Naive thymus-derived CD4-positive, alpha-beta T cell (primary cell): Measurements from ENCODE around the gene KDM4B. TPM values are rescaled to one million over a fixed set of nuclear protein-coding genes. Genes with fewer than 3 reads are reported as not detected.

Experiments
- ATAC-seq: fragments of 150-1000 bp; cut with Tn5 transposase; 2 replicates; pipeline ENCODE4 v1.10.0; 2021; ENCODE audit warnings: mild to moderate bottlenecking, moderate library complexity
- CTCF ChIA-PET: fragments of 350-600 bp; sonication (Branson Sonifier 250); formaldehyde crosslinking; loops from one replicate; lab custom pipeline; 2021; ENCODE audit warnings: antibody characterized with exemption; lab: Charles Lee
- POLR2A ChIA-PET: fragments of 350-600 bp; sonication (Branson Sonifier 250); formaldehyde crosslinking; loops from one replicate; lab custom pipeline; 2021; ENCODE audit warnings: antibody characterized with exemption, inconsistent platforms; lab: Charles Lee
- DNase-seq, 9 donors: peaks; one replicate each; pipeline versions ENCODE4 v3.0.0 to v3.0.0-alpha.2; 2020 to 2022; ENCODE audit warnings: mixed read lengths in 1 of 9
- H3K27ac ChIP-seq: one replicate; pipeline ENCODE4 v1.7.0; 2013; ENCODE audit warnings: mild to moderate bottlenecking, low read depth, low read length, moderate library complexity
- H3K27me3 ChIP-seq, 2 donors: one replicate each; pipeline ENCODE4 v1.7.0; 2013; ENCODE audit warnings: low read length in 2 of 2, mild to moderate bottlenecking in 2 of 2, moderate library complexity in 2 of 2; ENCODE audit not compliant: control insufficient read depth in 2 of 2, insufficient read depth in 2 of 2
- H3K36me3 ChIP-seq, 3 experiments: 1 replicate in 2 of 3; 2 replicates in 1 of 3; pipeline ENCODE4 v1.7.0; 2013; ENCODE audit warnings: low read length in 3 of 3, mild to moderate bottlenecking in 3 of 3, moderate library complexity in 1 of 3; ENCODE audit not compliant: insufficient read depth in 3 of 3, control insufficient read depth in 2 of 3
- H3K4me1 ChIP-seq, 2 donors: one replicate each; pipeline ENCODE4 v1.7.0; 2013; ENCODE audit warnings: low read length in 2 of 2, mild to moderate bottlenecking in 2 of 2, moderate library complexity in 1 of 2; ENCODE audit not compliant: control insufficient read depth in 2 of 2, insufficient read depth in 2 of 2
- H3K4me3 ChIP-seq: 2 replicates; pipeline ENCODE4 v1.7.0; 2013; ENCODE audit warnings: mild to moderate bottlenecking, low read length
- H3K9me3 ChIP-seq, 3 experiments: 1 replicate in 2 of 3; 2 replicates in 1 of 3; pipeline ENCODE4 v1.7.0; 2013; ENCODE audit warnings: low read length in 3 of 3; ENCODE audit not compliant: control insufficient read depth in 2 of 3
- H3K27ac Mint-ChIP-seq, 9 donors: one replicate each; pipeline ENCODE4 v1.8.0; 2020 to 2022; ENCODE audit warnings: mixed read lengths in 9 of 9, mild to moderate bottlenecking in 8 of 9, moderate library complexity in 5 of 9, inconsistent platforms in 2 of 9
- H3K27me3 Mint-ChIP-seq, 5 donors: one replicate each; pipeline ENCODE4 v1.8.0; 2021 to 2022; ENCODE audit warnings: mixed read lengths in 5 of 5, mild to moderate bottlenecking in 1 of 5
- H3K36me3 Mint-ChIP-seq, 5 donors: one replicate each; pipeline ENCODE4 v1.8.0; 2020 to 2022; ENCODE audit warnings: mixed read lengths in 5 of 5, mild to moderate bottlenecking in 3 of 5, inconsistent platforms in 1 of 5
- H3K4me1 Mint-ChIP-seq, 7 donors: one replicate each; pipeline ENCODE4 v1.8.0; 2020 to 2022; ENCODE audit warnings: mixed read lengths in 7 of 7, mild to moderate bottlenecking in 3 of 7, inconsistent platforms in 1 of 7
- H3K4me3 Mint-ChIP-seq, 10 donors: one replicate each; pipeline ENCODE4 v1.8.0; 2020 to 2022; ENCODE audit warnings: mild to moderate bottlenecking in 10 of 10, mixed read lengths in 10 of 10, moderate library complexity in 6 of 10, inconsistent platforms in 2 of 10
- H3K9me3 Mint-ChIP-seq, 11 donors: one replicate each; pipeline ENCODE4 v1.8.0; 2020 to 2022; ENCODE audit warnings: mixed read lengths in 11 of 11, mild to moderate bottlenecking in 4 of 11, inconsistent platforms in 1 of 11, moderate library complexity in 1 of 11
- intact Hi-C, 2 donors: fragments of 100-400 bp; cut with micrococcal nuclease; formaldehyde crosslinking; loops; one replicate each; pipeline ENCODE4 v1.15.1; 2023
- polyA plus RNA-seq, 2 donors: library from polyadenylated mRNA; unstranded; fragments of 300-500 nt; fragmentation: Illumina TruSeq; gene quantifications; one replicate each; pipeline ENCODE4 v1.2.3, GENCODE V29; 2021
- total RNA-seq, 6 experiments: library from RNA in 5 of 6; stranded (reverse) in 5 of 6; gene quantifications; 1 replicate in 5 of 6; 2 replicates in 1 of 6; pipeline ENCODE4 v1.2.3 and lab custom pipeline; 2021 to 2026

KDM4B gene
- total and polyA plus RNA-seq, 7 experiments from 2014 or later: 8.1 to 78.0 (median 46.7) TPM

- H3K4me3 Mint-ChIP-seq: no peak overlapping the region
- intact Hi-C loops: no loop called here
Observed at GRCh38 chr19:4980838-4981680, 12.1 kb downstream of the KDM4B start.

GRCh38 chr19:4981681-4981958 lies 12.7 kb downstream of the KDM4B start:
- peaks cover 0 to 26% (median 0%) of the 10 kb centered on the region in 3 experiments for H3K36me3 ChIP-seq
- intact Hi-C loops: no loop called here
- ChIA-PET CTCF (no interaction called here), POLR2A (no interaction called here)
- H3K4me1 Mint-ChIP-seq: peaks cover 8 to 38% (median 33%) of the 10 kb centered on the region in 7 donors
- no peaks in the 10 kb centered on the region for H3K9me3 ChIP-seq
- H3K4me3 ChIP-seq: no peak overlapping the region
- H3K4me1 ChIP-seq: no peaks in the 10 kb centered on the region
- no peak overlapping the region for H3K4me3 Mint-ChIP-seq
- peak overlapping the region in 1 of 9 donors; percentile 2 for H3K27ac Mint-ChIP-seq
- H3K27me3 Mint-ChIP-seq: no peaks in the 10 kb centered on the region
- no peak overlapping the region for H3K27ac ChIP-seq
- no peaks in the 10 kb centered on the region for H3K27me3 ChIP-seq
- no peaks in the 10 kb centered on the region for H3K9me3 Mint-ChIP-seq
- H3K36me3 Mint-ChIP-seq: peaks cover 0 to 6% (median 3%) of the 10 kb centered on the region in 5 donors
- ATAC-seq (peak; percentile 23), DNase-seq (no peak)

More at GRCh38 chr19:4980838-4981680, 12.1 kb downstream of the KDM4B start:
- Mint-ChIP-seq H3K27ac (peak overlapping the region in 2 of 9 donors; percentile 28 to 67), H3K27me3 (no peaks in the 10 kb centered on the region), H3K9me3 (no peaks in the 10 kb centered on the region), H3K4me1 (peaks cover 8 to 39% (median 29%) of the 10 kb centered on the region in 7 donors), H3K36me3 (peaks cover 0 to 9% (median 3%) of the 10 kb centered on the region in 5 donors)
- no peak overlapping the region for H3K27ac ChIP-seq
- DNase-seq: no peak
- H3K36me3 ChIP-seq: peaks cover 0 to 21% (median 0%) of the 10 kb centered on the region in 3 experiments
- no peaks in the 10 kb centered on the region for H3K4me1 ChIP-seq
- CTCF ChIA-PET: no interaction called here
- no peaks in the 10 kb centered on the region for H3K9me3 ChIP-seq
- ATAC-seq: no peak
- POLR2A ChIA-PET: no interaction called here
- H3K27me3 ChIP-seq: no peaks in the 10 kb centered on the region
- H3K4me3 ChIP-seq: no peak overlapping the region

- POLR2A ChIA-PET: interaction anchor here (0.5 kb wide), 1 partner anchor 406 kb away, joined by 3 read pairs; no protein-coding TSS in a partner anchor
- H3K9me3 Mint-ChIP-seq: no peaks in the 10 kb centered on the region
Observed at GRCh38 chr19:4983346-4984105, 14.6 kb downstream of the KDM4B start.

GRCh38 chr19:4984106-4984380 lies 15.1 kb downstream of the KDM4B start:
- H3K27me3 Mint-ChIP-seq: no peaks in the 10 kb centered on the region
- H3K4me3 ChIP-seq: no peak overlapping the region
- ATAC-seq (no peak), DNase-seq (no peak)
- H3K27me3 ChIP-seq: no peaks in the 10 kb centered on the region
- no peak overlapping the region for H3K4me3 Mint-ChIP-seq
- H3K4me1 Mint-ChIP-seq: peaks cover 14 to 49% (median 38%) of the 10 kb centered on the region in 7 donors
- ChIA-PET CTCF (no interaction called here), POLR2A (no interaction called here)
- no peaks in the 10 kb centered on the region for H3K9me3 Mint-ChIP-seq
- H3K36me3 Mint-ChIP-seq: peaks cover 0 to 6% (median 0%) of the 10 kb centered on the region in 5 donors
- no peak overlapping the region for H3K27ac Mint-ChIP-seq
- H3K4me1 ChIP-seq: no peaks in the 10 kb centered on the region
- intact Hi-C loops: no loop called here
- no peaks in the 10 kb centered on the region for H3K9me3 ChIP-seq
- H3K27ac ChIP-seq: no peak overlapping the region
- H3K36me3 ChIP-seq: peaks cover 0 to 15% (median 0%) of the 10 kb centered on the region in 3 experiments

More at GRCh38 chr19:4983346-4984105, 14.6 kb downstream of the KDM4B start:
- DNase-seq: no peak
- Mint-ChIP-seq H3K27me3 (no peaks in the 10 kb centered on the region), H3K27ac (no peak overlapping the region), H3K4me3 (no peak overlapping the region), H3K36me3 (peaks cover 0 to 6% (median 0%) of the 10 kb centered on the region in 5 donors), H3K4me1 (peaks cover 14 to 47% (median 38%) of the 10 kb centered on the region in 7 donors)
- Histone ChIP-seq H3K36me3 (peaks cover 0 to 15% (median 0%) of the 10 kb centered on the region in 3 experiments), H3K27me3 (no peaks in the 10 kb centered on the region), H3K4me3 (no peak overlapping the region), H3K9me3 (no peaks in the 10 kb centered on the region), H3K27ac (no peak overlapping the region), H3K4me1 (no peaks in the 10 kb centered on the region)
- CTCF ChIA-PET: no interaction called here
- intact Hi-C loops: no loop called here
- ATAC-seq: no peak

- no peak for ATAC-seq
- Mint-ChIP-seq H3K36me3 (peaks cover 0 to 6% (median 0%) of the 10 kb centered on the region in 5 donors), H3K9me3 (no peaks in the 10 kb centered on the region), H3K27ac (no peak overlapping the region), H3K4me3 (no peak overlapping the region), H3K4me1 (peaks cover 11 to 49% (median 37%) of the 10 kb centered on the region in 7 donors), H3K27me3 (no peaks in the 10 kb centered on the region)
- CTCF ChIA-PET: no interaction called here
- POLR2A ChIA-PET: no interaction called here
- H3K36me3 ChIP-seq: peaks cover 0 to 15% (median 0%) of the 10 kb centered on the region in 3 experiments
- no peak for DNase-seq
- no peaks in the 10 kb centered on the region for H3K4me1 ChIP-seq
- intact Hi-C loops: no loop called here
- no peak overlapping the region for H3K27ac ChIP-seq
- no peaks in the 10 kb centered on the region for H3K9me3 ChIP-seq
- H3K4me3 ChIP-seq: no peak overlapping the region
- H3K27me3 ChIP-seq: no peaks in the 10 kb centered on the region
Observed at GRCh38 chr19:4984438-4984990, 15.6 kb downstream of the KDM4B start.

GRCh38 chr19:4985551-4985991 lies 16.7 kb downstream of the KDM4B start:
- intact Hi-C loops: no loop called here
- H3K4me1 Mint-ChIP-seq: peaks cover 9 to 53% (median 40%) of the 10 kb centered on the region in 7 donors
- ATAC-seq (no peak), DNase-seq (no peak)
- H3K4me3 Mint-ChIP-seq: no peak overlapping the region
- no peaks in the 10 kb centered on the region for H3K4me1 ChIP-seq
- peaks cover 0 to 15% (median 0%) of the 10 kb centered on the region in 3 experiments for H3K36me3 ChIP-seq
- H3K9me3 Mint-ChIP-seq: peaks cover 0 to 1% (median 0%) of the 10 kb centered on the region in 11 donors
- no peaks in the 10 kb centered on the region for H3K9me3 ChIP-seq
- no peak overlapping the region for H3K27ac ChIP-seq
- no peaks in the 10 kb centered on the region for H3K27me3 ChIP-seq
- POLR2A ChIA-PET: no interaction called here
- H3K4me3 ChIP-seq: no peak overlapping the region
- CTCF ChIA-PET: no interaction called here
- no peaks in the 10 kb centered on the region for H3K27me3 Mint-ChIP-seq
- H3K36me3 Mint-ChIP-seq: peaks cover 0 to 10% (median 4%) of the 10 kb centered on the region in 5 donors
- H3K27ac Mint-ChIP-seq: peak overlapping the region in 2 of 9 donors; percentile 14 to 77
